ENCODE results near the gene LYPD8.

DNA sequence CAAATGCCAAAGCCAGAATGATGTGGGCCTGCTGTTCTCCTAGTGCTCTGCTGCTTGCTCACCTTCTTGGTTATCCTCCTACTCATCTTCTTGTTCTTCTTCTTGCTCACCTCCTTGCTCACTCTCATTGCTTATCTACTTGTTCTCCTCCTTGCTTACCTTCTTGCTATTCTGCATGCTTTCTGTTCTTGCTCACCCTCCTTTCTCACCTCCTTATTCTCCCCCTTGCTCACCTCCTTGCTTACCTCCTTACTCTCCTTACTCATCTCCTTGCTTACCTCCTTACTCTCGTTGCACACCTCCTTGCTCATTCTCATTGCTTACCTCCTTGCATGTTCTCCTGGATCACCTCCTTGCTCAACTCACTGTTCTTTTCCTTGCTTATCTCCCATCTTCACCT lies 52.8 kb downstream of the LYPD8 start, which contains the start of gene OR14I1:
- TF ChIP-seq SP1 (IDR thresholded peaks at IDR 0.05; ENCODE audit: low read depth, low read length) (no peak), SRF (IDR thresholded peaks at IDR 0.05; ENCODE audit: low read depth, low read length) (no peak), RBBP5 (IDR thresholded peaks at IDR 0.05; ENCODE audit: borderline replicate concordance, low read depth, low read length) (no peak), POLR2A (IDR thresholded peaks at IDR 0.05; ENCODE audit: control extremely low read depth in 1 of 2, low read depth in 2 of 2, low read length in 2 of 2) (no peak), BACH1 (IDR thresholded peaks at IDR 0.05; ENCODE audit: low read length) (no peak), YY1 (IDR thresholded peaks at IDR 0.05; ENCODE audit: low read depth, low read length) (no peak), CTCF (IDR thresholded peaks at IDR 0.05; ENCODE audit: control extremely low read depth in 1 of 3, insufficient read depth in 1 of 3, low read depth in 1 of 3, low read length in 3 of 3) (no peak)

All from H1 (cell line).